Stimulated activated CD4-positive, alpha-beta T cell treated with anti-CD3 and anti-CD28 coated beads, Interleukin-12 subunit alpha, Interleukin-12 subunit beta, amount 100 ng/mL, for 4 hours (primary cell): ENCODE results near the gene ATXN2L.
"Not testable (repeated sequence)": the region's sequence is repeated elsewhere in the genome, so short reads cannot be mapped to it uniquely, and the experiment has no call there.

ENCODE experiments used
- DNase-seq: peaks from one replicate; pipeline ENCODE4 v3.0.0-alpha.2; 2020

The ATXN2L gene

DNA sequence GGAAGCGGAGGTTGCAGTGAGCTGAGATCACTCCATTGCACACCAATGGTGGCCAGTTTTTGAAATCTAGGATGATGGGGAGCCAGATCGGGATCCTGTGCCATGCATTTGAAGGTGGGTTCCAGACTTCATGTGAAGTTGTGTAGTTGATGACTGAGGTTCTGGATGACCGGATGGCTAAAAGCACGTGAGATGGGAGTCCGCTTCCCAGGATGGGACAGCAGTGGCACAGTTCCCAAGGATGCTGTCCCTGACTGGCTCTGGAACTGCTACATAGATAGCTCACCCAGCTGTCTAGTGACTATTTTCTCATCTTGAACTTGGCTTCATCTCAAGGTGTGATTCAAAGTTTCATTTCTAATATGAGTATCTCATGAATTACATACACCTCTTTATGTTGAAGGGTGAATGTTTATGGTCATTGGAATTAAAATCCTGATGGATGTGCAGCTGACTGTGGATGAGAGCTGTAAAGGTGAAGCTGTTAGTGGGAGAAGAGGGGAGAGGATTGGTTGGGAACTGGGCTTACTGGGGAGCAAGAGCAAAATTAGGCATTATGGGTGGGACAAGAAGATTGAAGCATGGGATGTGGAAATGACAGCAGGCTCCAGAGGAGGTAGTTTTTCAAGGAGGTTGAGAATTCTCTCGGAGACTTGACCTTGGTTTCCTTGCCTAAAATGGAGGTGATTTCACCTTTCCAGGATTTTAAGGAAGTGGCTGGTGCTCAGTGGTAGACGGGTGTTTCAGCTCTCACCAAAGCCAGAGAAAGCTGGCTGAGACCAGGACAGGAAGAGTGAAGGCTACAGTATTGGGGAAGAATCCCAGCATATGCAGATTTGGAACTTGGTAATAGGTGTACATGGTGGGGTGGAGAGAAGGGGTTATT, 15.1 kb downstream of the ATXN2L start:
- no peak for DNase-seq

GRCh38 chr16:28838558-28838918, 15.7 kb downstream of the ATXN2L start:
- no peak for DNase-seq

DNA sequence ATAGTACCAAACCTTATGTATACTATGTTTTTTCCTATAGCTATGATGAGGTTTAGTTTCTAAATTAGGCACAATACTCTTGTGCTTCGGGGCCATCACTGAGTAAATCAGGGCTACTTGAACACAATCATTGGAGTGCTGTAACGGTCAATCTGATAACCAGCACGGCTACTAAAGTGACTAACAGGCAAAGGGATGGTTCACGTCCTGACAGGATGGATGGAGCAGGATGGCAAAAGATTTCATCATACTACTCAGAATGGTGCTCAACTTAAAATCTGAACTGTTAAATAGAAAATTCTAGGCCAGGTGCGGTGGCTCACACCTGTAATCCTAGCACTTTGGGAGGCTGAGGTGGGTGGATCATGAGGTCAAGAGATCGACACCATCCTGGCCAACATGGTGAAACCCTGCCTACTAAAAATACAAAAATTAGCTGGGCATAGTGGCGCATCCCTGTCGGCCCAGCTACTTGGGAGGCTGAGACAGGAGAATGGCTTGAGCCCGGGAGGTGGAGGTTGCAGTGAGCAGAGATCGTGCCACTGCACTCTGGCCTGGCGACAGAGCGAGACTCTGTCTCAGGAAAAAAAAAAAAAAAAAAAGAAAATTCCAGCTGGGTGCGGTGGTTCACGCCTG, 16.3 kb downstream of the ATXN2L start:
- DNase-seq = no peak

- DNase-seq = no peak
Observed at GRCh38 chr16:28839899-28840298, 17.1 kb downstream of the ATXN2L start.

- DNase-seq = no peak
Observed at GRCh38 chr16:28842696-28843095, 19.9 kb downstream of the ATXN2L start.

- DNase-seq = no peak
Observed at GRCh38 chr16:28843766-28844165, 21.0 kb downstream of the ATXN2L start.

DNA sequence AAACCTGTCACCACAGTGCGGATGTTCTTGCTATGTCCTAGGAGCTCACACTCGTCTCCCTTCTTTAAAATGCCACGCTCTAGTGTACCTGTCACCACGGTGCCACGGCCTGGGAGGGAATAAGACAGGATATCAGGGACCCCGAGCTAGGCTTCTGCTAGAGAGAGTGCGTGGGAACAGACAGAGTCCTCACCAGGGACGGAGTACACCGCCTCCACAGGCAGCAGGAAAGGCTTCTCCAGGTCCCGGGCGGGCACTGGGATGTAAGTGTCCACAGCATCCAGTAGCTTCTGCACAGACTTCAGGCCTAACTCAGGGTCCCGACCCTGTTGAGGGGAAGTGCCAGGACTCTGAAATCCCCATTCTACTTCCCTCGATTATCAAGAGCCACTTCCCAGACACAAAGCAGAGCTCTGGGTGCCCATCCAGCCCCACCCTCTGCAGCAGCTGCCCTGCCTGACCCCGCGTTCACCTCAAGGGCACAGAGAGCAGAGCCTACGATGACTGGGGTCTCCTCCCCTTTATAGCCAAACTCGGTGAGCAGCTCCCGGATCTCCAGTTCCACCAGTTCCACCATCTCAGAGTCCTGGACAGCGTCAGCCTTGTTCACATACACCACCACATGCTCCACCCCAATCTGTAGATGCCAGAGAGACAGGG, 21.6 kb downstream of the ATXN2L start:
- DNase-seq = no peak

GRCh38 chr16:28845293-28845692, 22.5 kb downstream of the ATXN2L start:
- DNase-seq = peak; percentile 44

DNA sequence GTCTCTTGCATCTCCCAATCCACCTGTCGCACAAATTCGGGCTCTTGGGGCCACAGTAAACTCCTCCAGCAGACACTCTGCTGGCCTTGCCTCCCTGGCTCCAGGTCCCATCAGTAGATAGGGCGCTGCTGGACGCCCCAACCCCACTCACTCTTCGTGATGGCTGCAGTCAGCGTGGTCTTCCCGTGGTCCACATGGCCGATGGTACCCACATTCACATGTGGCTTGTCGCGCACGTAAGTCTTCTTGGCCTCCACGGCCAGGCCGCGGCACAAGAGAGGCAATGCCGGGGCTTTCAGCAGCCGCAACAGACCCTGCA, 22.9 kb downstream of the ATXN2L start:
- DNase-seq = peak; percentile 20

DNA sequence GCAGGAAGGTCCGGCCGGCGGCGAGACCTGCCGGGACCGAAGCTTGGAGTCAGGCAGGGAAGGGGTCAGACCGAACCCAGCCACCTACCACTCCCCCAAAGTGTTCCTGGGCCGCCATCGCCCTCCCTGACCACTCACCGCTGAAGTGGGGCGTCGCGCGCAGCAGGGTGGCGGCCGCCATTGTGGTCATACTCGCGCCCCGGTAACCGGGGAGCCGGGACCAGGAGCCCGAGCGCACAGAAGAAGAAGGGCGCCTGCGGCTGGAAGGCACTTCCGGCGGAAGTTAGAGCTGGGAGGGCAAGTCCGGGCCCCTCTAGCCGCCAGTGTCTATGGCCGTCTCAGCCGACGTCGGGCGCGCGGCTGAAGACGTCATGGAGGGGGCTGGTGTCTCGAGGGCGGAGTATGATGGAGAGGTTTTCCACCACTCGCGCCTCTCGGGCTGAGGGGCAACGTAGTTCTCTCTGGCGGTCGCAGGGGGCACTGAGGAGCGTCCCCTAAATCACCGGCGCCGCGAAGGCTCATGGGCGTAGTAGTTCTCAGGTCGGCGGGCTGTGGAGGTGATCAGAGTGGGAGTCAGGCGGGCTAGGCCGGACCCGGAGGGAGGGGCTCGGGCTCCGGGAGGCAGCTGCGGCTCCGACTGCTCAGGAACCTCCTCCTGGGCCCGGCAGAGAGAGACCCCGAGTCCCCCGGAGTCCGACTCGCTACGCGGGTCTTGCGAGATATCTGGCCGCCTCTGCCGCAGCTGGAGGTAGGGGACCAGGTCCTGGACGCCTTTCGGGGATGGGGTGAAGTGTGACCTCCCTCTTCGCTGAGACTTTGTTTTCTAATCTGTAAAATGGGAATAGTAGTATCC, 23.5 kb downstream of the ATXN2L start, which contains the start of gene TUFM:
Gene TUFM (minus strand): TSS at position 269 of the 853 bp plus-strand sequence. CDS start 79 bp downstream, at position 190.
- peak; percentile 96 for DNase-seq

- DNase-seq = no peak
Observed at GRCh38 chr16:28846933-28847273, 24.1 kb downstream of the ATXN2L start.

DNA sequence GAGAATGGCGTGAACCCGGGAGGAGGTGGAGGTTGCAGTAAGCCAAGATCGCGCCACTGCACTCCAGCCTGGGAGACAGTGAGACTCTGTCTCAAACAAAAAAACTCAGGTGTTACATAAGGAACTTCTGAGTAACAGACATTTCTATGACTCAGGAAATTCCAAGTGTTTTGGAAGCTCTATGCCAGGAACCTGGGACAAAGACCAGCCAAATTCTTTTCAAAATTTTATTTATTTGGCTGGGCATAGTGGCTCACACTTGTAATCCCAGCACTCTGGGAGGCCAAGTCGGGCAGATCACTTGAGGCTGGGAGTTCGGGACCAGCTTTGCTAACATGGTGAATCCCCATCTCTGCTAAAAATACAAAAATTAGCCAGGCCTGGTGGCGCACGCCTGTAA, 35.6 kb downstream of the ATXN2L start:
- no peak for DNase-seq

DNA sequence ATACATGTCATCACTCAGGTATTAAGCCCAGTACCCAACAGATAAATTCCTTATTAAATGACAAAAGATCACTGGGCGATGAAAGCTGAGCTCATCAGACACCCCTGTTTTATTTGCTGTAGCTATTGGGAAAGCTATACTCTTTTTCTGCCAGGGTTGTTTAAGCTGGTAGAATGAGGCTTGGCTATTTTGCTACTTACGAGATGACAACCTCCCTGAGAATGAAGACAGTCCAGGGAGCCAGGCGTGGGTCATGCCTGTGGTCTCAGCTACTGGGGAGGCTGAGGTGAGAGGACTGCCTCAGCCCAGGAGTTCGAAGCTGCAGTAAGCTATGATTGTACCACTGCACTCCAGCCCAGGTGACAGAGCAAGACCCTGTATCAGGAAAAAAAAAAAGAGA, 36.5 kb downstream of the ATXN2L start:
- no peak for DNase-seq

DNA sequence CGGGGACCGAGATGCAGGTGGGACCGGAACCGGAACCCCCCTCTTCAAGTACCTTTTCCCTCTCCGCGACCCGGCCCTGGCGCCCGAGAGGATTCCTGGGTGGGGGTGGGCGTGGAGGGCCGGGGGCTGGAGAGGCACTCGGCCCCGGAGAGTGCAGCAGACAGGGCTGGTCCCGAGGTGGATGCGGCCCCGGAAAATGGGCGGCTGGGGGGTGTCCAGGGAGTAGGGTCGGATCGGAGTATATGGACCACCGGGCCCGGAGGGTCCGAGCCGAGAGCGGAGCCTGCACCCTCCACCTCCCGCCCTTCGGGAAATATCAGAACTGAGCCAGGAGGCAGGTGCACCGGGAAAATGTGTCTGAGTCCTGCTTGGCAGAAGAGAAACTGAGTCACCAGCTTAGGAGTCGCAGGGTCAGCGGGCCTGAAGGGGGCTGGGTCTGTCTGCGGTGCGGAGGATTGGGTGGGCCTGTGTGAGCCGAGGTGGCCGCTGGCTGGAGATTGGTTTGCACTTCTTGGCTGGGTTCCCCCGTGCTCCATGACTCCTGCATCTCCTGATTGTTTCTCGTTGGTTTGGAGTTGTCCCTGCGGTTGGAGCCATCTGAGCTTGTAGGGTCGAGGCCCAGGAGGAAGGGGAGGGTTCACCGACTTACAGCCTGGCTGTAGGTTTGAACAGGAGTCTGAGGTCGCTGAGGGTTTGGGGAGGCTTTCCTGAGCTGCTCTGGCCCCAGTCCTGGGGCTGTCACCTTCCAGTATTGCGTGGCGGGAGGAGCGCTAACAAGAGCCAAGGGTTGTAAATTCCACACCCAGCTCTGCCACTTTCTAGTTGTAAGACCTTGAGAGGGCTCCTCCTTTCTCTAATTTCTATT, 41.4 kb downstream of the ATXN2L start:
- DNase-seq = no peak

- no peak for DNase-seq
Observed at GRCh38 chr16:28865001-28865688, 42.3 kb downstream of the ATXN2L start.

- no peak for DNase-seq
Observed at GRCh38 chr16:28865722-28866453, 43.1 kb downstream of the ATXN2L start.

GRCh38 chr16:28866454-28866804, 43.6 kb downstream of the ATXN2L start:
- no peak for DNase-seq

DNA sequence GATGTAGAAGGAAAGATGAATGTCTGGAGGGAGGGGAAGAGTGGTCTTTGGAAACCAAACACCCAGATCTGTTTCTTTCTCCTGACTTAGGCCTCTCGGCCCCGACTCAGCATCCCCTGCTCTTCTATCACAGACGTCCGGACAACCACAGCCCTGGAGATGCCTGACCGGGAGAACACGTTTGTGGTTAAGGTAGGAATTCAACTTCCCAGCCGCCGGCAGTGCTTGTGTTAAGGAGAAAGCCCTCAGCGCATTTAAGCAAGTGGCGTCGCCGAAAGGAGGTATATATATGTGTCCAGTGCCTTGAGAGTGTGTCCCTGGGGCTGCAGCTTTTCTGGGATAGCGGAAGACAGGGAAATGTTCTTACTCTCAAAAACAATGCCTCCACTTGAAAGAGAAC, 44.4 kb downstream of the ATXN2L start:
- no peak for DNase-seq

GRCh38 chr16:28867646-28868045, 44.8 kb downstream of the ATXN2L start:
- DNase-seq = not testable (repeated sequence)

- no peak for DNase-seq
Observed at GRCh38 chr16:28869201-28869600, 46.4 kb downstream of the ATXN2L start.

GRCh38 chr16:28872952-28873351, 50.2 kb downstream of the ATXN2L start:
- no peak for DNase-seq
